ENCODE data around the gene PXYLP1.

The PXYLP1 gene

GRCh38 chr3:141273700-141274410 is 42.2 kb downstream of the PXYLP1 start:
- no peak overlapping the region for H3K4me3 ChIP-seq (replicated peaks; ENCODE audit: insufficient read depth, low read length)
- H3K27me3 ChIP-seq (ENCODE audit: insufficient read depth, poor library complexity, severe bottlenecking): no peaks in the 10 kb centered on the region
- TF ChIP-seq GABPA (IDR thresholded peaks at IDR 0.05; ENCODE audit: low read depth) (no peak), SPI1 (IDR thresholded peaks at IDR 0.05; ENCODE audit: borderline replicate concordance, low read depth) (no peak), CTCF (IDR thresholded peaks at IDR 0.05; ENCODE audit: insufficient read depth, low read length) (no peak), REST (IDR thresholded peaks at IDR 0.05; ENCODE audit: insufficient replicate concordance, low read depth) (no peak)
- DNase-seq (ENCODE audit: low read depth in 1 of 2, low spot score in 1 of 2): no peak
- no peak overlapping the region for H3K27ac ChIP-seq (replicated peaks)

- Histone ChIP-seq H3K27ac (replicated peaks) (no peak overlapping the region), H3K4me3 (replicated peaks; ENCODE audit: insufficient read depth, low read length) (no peak overlapping the region), H3K27me3 (ENCODE audit: insufficient read depth, poor library complexity, severe bottlenecking) (no peaks in the 10 kb centered on the region)
- TF ChIP-seq POLR2AphosphoS5 (IDR thresholded peaks at IDR 0.05; ENCODE audit: low read depth) (no peak), SPI1 (IDR thresholded peaks at IDR 0.05; ENCODE audit: borderline replicate concordance, low read depth) (no peak), REST (IDR thresholded peaks at IDR 0.05; ENCODE audit: insufficient replicate concordance, low read depth) (no peak), CTCF (IDR thresholded peaks at IDR 0.05; ENCODE audit: insufficient read depth, low read length) (no peak), GABPA (IDR thresholded peaks at IDR 0.05; ENCODE audit: low read depth) (no peak)
- no peak for DNase-seq (ENCODE audit: low read depth in 1 of 2, low spot score in 1 of 2)
Observed at GRCh38 chr3:141274411-141275031, 42.9 kb downstream of the PXYLP1 start.

- Histone ChIP-seq H3K4me3 (replicated peaks; ENCODE audit: insufficient read depth, low read length) (no peak overlapping the region), H3K27ac (replicated peaks) (no peak overlapping the region), H3K27me3 (ENCODE audit: insufficient read depth, poor library complexity, severe bottlenecking) (no peaks in the 10 kb centered on the region)
- TF ChIP-seq POLR2AphosphoS5 (IDR thresholded peaks at IDR 0.05; ENCODE audit: low read depth) (no peak), CTCF (IDR thresholded peaks at IDR 0.05; ENCODE audit: insufficient read depth, low read length) (no peak), REST (IDR thresholded peaks at IDR 0.05; ENCODE audit: insufficient replicate concordance, low read depth) (no peak), SPI1 (IDR thresholded peaks at IDR 0.05; ENCODE audit: borderline replicate concordance, low read depth) (no peak), GABPA (IDR thresholded peaks at IDR 0.05; ENCODE audit: low read depth) (no peak)
- DNase-seq (ENCODE audit: low read depth in 1 of 2, low spot score in 1 of 2): no peak
Observed at GRCh38 chr3:141275032-141275422, 43.4 kb downstream of the PXYLP1 start.
